Mesodermal cell (in vitro differentiated cells): ENCODE measurements around the gene SDK2.

Source experiments
- H3K27ac ChIP-seq: 2 replicates; pipeline ENCODE4 v1.7.0; 2013; ENCODE audit warnings: mild to moderate bottlenecking, low read depth, low read length, moderate library complexity; ENCODE audit not compliant: severe bottlenecking
- H3K36me3 ChIP-seq: 2 replicates; pipeline ENCODE4 v1.7.1; 2013; ENCODE audit warnings: mild to moderate bottlenecking, low read length, moderate library complexity; ENCODE audit not compliant: control insufficient read depth, insufficient read depth
- H3K4me1 ChIP-seq: one replicate; pipeline ENCODE4 v1.7.1; 2013; ENCODE audit warnings: mild to moderate bottlenecking, low read length; ENCODE audit not compliant: insufficient read depth, control insufficient read depth, poor library complexity, severe bottlenecking
- H3K4me3 ChIP-seq: 2 replicates; pipeline ENCODE4 v1.7.0; 2013; ENCODE audit warnings: low read length, control low read depth, mild to moderate bottlenecking; ENCODE audit not compliant: insufficient read depth, poor library complexity, severe bottlenecking; ENCODE audit errors: extremely low read depth
- H3K9me3 ChIP-seq: 2 replicates; pipeline ENCODE4 v1.7.1; 2013; ENCODE audit warnings: mild to moderate bottlenecking, low read length, moderate library complexity; ENCODE audit not compliant: control insufficient read depth
- WGBS, 2 experiments: methylation state at CpG; one replicate each; pipeline ENCODE4 v1.1.5; 2013; ENCODE audit warnings: missing lambda C conversion rate in 2 of 2; ENCODE audit not compliant: insufficient coverage in 2 of 2; 5-methylcytosine and 5-hydroxymethylcytosine counted together

Gene SDK2

GRCh38 chr17:73595068-73595467, 49.2 kb downstream of the SDK2 start:
- Histone ChIP-seq H3K4me1 (peaks cover under 1% of the 10 kb centered on the region), H3K36me3 (no peaks in the 10 kb centered on the region), H3K9me3 (no peaks in the 10 kb centered on the region), H3K4me3 (no peak overlapping the region), H3K27ac (no peak overlapping the region)
- 90 to 96% methylated on average over 5 to 6 of the region's 6 CpGs for WGBS, 2 experiments

- Histone ChIP-seq H3K4me1 (no peaks in the 10 kb centered on the region), H3K4me3 (no peak overlapping the region), H3K9me3 (no peaks in the 10 kb centered on the region), H3K36me3 (no peaks in the 10 kb centered on the region), H3K27ac (no peak overlapping the region)
- WGBS, 2 experiments, result 93 to 100% methylated on average over 1 of the region's 1 CpG
These were observed 49.6 kb downstream of the SDK2 start for GRCh38 chr17:73594598-73594997.

- H3K9me3 ChIP-seq, result no peaks in the 10 kb centered on the region
- 82 to 89% methylated on average over 4 to 7 of the region's 7 CpGs for WGBS, 2 experiments
- H3K4me1 ChIP-seq, result no peaks in the 10 kb centered on the region
- no peak overlapping the region for H3K4me3 ChIP-seq
- no peak overlapping the region for H3K27ac ChIP-seq
- no peaks in the 10 kb centered on the region for H3K36me3 ChIP-seq
These were observed 50.2 kb downstream of the SDK2 start for GRCh38 chr17:73594025-73594424.

DNA sequence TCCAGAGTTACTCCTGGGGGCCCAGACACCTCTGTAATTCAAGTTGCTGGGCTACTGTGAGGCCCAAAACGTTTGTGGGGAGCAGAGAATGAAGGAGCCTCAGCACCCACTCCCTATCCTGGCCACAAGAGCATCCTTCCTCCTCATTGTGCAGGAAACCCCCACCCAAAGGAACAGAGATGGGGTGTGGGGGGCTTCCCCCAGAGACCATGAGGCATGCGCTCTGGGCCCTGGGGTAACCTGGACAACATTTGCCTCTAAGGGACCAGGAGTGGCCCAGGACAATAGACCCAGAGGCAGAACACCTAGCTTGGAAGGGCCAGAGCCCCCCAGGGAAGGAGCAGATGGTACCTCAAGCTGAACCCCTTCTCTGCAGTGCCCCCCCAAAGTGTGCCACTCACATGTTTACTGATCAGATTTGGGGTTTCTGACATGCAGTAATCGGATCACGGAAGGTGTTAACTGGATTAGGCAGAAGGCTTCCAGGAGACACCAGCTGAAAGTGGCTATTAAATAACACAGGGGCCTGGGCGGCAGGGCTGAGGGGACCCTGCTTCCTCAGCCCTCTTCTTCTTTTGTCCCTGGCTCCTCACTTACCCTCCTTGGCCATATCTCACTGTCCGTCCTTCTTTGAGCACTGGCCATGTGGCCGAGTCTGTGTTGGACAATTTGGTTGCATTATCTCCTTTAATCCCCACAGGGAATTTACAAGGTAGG, 50.8 kb downstream of the SDK2 start:
- 86 to 90% methylated on average over 4 to 6 of the region's 7 CpGs for WGBS, 2 experiments
- no peaks in the 10 kb centered on the region for H3K36me3 ChIP-seq
- no peak overlapping the region for H3K27ac ChIP-seq
- H3K9me3 ChIP-seq, result no peaks in the 10 kb centered on the region
- no peak overlapping the region for H3K4me3 ChIP-seq
- H3K4me1 ChIP-seq, result peaks cover 3% of the 10 kb centered on the region

GRCh38 chr17:73592501-73592961, 51.7 kb downstream of the SDK2 start:
- 91 to 97% methylated on average over 17 of the region's 18 CpGs for WGBS, 2 experiments
- H3K27ac ChIP-seq, result no peak overlapping the region
- H3K4me3 ChIP-seq, result no peak overlapping the region
- H3K4me1 ChIP-seq, result peaks cover 3% of the 10 kb centered on the region
- H3K9me3 ChIP-seq, result no peaks in the 10 kb centered on the region
- H3K36me3 ChIP-seq, result no peaks in the 10 kb centered on the region

DNA sequence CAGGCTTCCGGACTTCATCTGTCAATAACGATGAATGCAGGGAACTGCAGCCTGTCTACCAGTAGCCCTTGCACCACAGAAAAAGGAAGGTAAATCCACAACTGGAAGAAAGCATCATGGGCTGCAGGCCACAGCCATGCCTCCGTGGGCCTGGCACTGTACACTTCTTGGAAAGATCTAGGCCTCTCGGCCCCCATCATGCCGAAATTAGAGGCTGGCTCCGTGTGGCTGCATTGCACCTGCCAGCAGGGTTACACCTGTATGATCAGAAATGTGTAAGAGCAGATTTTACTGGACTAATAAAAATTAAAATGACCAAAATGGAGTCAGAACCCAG, 52.2 kb downstream of the SDK2 start:
- Histone ChIP-seq H3K27ac (no peak overlapping the region), H3K4me3 (no peak overlapping the region), H3K9me3 (no peaks in the 10 kb centered on the region), H3K36me3 (no peaks in the 10 kb centered on the region), H3K4me1 (peaks cover 6% of the 10 kb centered on the region)
- WGBS, 2 experiments, result 90 to 92% methylated on average over 6 of the region's 6 CpGs

- no peaks in the 10 kb centered on the region for H3K36me3 ChIP-seq
- H3K27ac ChIP-seq, result no peak overlapping the region
- no peak overlapping the region for H3K4me3 ChIP-seq
- peaks cover 9% of the 10 kb centered on the region for H3K4me1 ChIP-seq
- 90 to 93% methylated on average over 14 to 17 of the region's 19 CpGs for WGBS, 2 experiments
- H3K9me3 ChIP-seq, result no peaks in the 10 kb centered on the region
These were observed 52.8 kb downstream of the SDK2 start for GRCh38 chr17:73591296-73592078.

DNA sequence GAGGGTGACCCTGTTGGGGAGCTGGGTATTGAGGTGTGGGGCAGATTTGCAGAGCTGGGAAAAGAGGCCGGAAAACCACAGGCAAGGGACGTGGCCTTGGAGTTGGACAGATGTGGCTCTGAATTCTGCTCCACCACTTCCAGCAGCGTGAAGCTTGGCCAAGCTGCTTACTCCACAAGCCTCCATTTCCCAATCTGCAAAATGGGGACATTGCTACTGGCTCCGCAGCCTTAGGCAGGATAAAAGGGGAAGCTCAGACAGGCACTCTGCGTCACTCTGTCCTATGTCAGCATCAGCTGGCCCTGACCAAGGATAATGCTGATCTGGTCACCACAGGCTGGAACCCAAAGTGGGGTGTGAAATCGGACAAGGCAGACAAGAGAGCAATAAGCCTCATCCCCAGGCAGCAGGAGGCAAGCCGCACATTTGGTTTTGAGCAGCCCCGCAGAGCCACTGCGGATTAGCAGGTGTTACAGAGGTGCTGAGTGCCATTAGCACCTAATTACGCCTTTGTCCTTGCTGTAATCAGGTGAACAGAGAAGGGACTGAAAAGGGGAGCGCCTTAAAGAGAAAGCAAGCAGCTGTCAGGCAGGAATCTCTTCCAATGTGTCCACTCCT, 54.8 kb downstream of the SDK2 start:
- Histone ChIP-seq H3K27ac (no peak overlapping the region), H3K4me1 (peaks cover 9% of the 10 kb centered on the region)

DNA sequence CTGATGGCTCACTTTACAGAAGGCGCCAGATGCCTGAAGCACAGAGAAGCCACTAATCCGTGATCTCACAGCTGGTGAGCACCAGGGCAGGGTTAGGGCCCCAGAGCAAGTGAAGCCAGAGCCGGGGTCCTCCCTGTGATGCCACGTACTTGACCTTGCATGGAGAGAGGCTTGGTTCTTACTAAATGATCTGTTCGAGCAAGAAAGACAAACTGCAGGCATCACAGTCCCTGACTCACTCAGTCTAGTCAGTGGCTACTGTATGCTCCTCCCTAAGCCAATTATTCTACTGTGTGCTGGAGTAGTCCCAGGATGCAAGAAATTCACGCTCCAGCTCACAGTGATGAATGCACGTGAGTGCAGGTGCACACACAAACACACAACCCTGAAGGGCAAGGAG, 55.4 kb downstream of the SDK2 start:
- Histone ChIP-seq H3K9me3 (no peaks in the 10 kb centered on the region), H3K4me1 (peaks cover 9% of the 10 kb centered on the region), H3K36me3 (no peaks in the 10 kb centered on the region), H3K4me3 (no peak overlapping the region), H3K27ac (no peak overlapping the region)
- WGBS, 2 experiments, result 87 to 89% methylated on average over 5 to 6 of the region's 7 CpGs

More for the DNA sequence above, 54.8 kb downstream of the SDK2 start:
- H3K36me3 ChIP-seq, result no peaks in the 10 kb centered on the region
- H3K9me3 ChIP-seq, result no peaks in the 10 kb centered on the region
- no peak overlapping the region for H3K4me3 ChIP-seq
- 68 to 80% methylated on average over 8 to 11 of the region's 11 CpGs for WGBS, 2 experiments

DNA sequence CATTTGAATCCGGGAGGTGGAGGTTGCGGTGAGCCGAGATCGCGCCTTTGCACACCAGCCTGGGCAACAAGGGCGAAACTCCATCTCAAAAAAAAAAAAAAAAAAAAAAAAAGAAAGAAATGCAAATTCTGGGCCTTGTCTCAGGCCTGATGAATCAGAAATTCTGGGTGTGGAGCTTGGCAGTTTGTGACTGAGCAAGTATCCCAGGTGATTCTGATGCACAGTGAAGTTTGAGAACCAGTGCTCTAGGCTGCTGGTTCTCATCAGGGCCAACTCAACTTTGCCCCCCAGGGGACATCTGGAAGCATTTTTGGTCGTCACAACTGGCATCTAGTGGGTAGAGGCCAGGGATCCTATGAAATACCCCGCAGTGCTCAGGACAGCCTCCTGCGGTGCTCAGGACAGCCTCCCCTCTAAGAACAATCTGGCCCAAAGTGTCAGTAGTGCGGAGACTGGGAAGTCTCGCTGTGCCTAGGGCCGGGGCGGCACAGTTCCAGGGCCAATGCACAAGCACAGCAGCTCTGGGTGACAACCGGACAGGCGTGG, 55.9 kb downstream of the SDK2 start:
- Histone ChIP-seq H3K4me3 (no peak overlapping the region), H3K9me3 (no peaks in the 10 kb centered on the region), H3K27ac (no peak overlapping the region), H3K4me1 (peaks cover 9% of the 10 kb centered on the region), H3K36me3 (no peaks in the 10 kb centered on the region)
- WGBS, 2 experiments, result 85 to 87% methylated on average over 8 to 9 of the region's 15 CpGs
